GM12801 (cell line): ENCODE data around the gene RABGAP1.

Source experiments
- CTCF ChIP-seq: IDR thresholded peaks from one replicate; pipeline ENCODE4 v1.5.1; 2011; ENCODE audit warnings: control low read depth; ENCODE audit not compliant: insufficient read length; ENCODE audit errors: extremely low read depth

The RABGAP1 gene

GRCh38 chr9:123107639-123108285 lies 166.9 kb downstream of the RABGAP1 start:
- TF ChIP-seq CTCF = no peak

GRCh38 chr9:123108976-123109375 lies 168.2 kb downstream of the RABGAP1 start:
- TF ChIP-seq CTCF = no peak

GRCh38 chr9:123109540-123110279 lies 168.9 kb downstream of the RABGAP1 start:
- TF ChIP-seq CTCF = no peak

- no peak for TF ChIP-seq CTCF
Observed at GRCh38 chr9:123111427-123112014, 170.7 kb downstream of the RABGAP1 start.

GRCh38 chr9:123112015-123112975 lies 171.5 kb downstream of the RABGAP1 start:
- TF ChIP-seq CTCF = no peak

GRCh38 chr9:123113185-123113584 lies 172.4 kb downstream of the RABGAP1 start:
- TF ChIP-seq CTCF = no peak
